Transverse colon (tissue), 4 donors: ENCODE measurements around the gene GPR107.

ENCODE experiments used
- EP300 ChIP-seq: sonication (generic); formaldehyde crosslinking; IDR thresholded peaks from one replicate; pipeline ENCODE4 v1.6.1; 2017; ENCODE audit warnings: antibody characterized with exemption, low read depth
- POLR2A ChIP-seq: fragments of 450-650 bp; IDR thresholded peaks from one replicate; pipeline ENCODE4 v1.6.1; 2016; ENCODE audit warnings: antibody characterized with exemption, mild to moderate bottlenecking, moderate library complexity
- POLR2AphosphoS5 ChIP-seq, 3 donors: sonication (generic); formaldehyde crosslinking; IDR thresholded peaks; one replicate each; pipeline ENCODE4 v1.6.1; 2016; ENCODE audit warnings: antibody characterized with exemption in 3 of 3
- TF ChIP-seq, protein P1 (sequence below), 5 experiments: fragments of 200-600 bp in 3 of 5; fragments of 450-650 bp in 2 of 5; sonication (generic) in 3 of 5; IDR thresholded peaks; 1 replicate in 2 of 5; 2 replicates in 3 of 5; pipeline ENCODE4 v1.5.1; 2016 to 2017; ENCODE audit warnings: antibody characterized with exemption in 5 of 5, inconsistent platforms in 3 of 5, mild to moderate bottlenecking in 2 of 5, moderate library complexity in 1 of 5

DNA sequence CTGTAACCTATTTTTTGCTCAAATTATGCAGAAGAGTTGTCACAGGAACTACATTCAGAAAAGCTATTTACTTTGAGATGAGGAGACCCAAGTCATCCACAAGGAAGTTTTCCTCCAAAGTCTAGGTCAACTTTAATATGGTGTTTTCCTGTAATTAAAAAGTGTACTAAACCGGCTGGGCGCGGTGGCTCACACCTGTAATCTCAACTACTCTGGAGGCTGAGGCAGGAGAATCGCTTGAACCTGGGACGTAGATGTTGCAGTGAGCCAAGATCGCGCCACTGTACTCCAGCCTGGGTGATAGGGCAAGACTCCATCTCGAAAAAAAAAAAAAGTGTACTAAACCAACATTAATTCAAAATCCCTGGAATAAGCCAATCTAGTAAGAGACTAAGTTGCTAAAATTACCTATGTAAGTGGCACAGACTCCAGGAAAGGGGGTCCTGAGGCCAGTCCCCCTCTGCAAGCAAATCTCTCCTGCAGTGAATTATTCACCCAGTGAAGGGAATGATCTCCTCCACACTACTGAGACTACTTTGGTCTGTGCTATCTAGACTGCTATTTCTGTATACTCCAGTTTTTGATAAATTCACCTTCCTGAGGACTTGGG is 49.7 kb upstream of the GPR107 start:
- TF ChIP-seq, protein P1, sequence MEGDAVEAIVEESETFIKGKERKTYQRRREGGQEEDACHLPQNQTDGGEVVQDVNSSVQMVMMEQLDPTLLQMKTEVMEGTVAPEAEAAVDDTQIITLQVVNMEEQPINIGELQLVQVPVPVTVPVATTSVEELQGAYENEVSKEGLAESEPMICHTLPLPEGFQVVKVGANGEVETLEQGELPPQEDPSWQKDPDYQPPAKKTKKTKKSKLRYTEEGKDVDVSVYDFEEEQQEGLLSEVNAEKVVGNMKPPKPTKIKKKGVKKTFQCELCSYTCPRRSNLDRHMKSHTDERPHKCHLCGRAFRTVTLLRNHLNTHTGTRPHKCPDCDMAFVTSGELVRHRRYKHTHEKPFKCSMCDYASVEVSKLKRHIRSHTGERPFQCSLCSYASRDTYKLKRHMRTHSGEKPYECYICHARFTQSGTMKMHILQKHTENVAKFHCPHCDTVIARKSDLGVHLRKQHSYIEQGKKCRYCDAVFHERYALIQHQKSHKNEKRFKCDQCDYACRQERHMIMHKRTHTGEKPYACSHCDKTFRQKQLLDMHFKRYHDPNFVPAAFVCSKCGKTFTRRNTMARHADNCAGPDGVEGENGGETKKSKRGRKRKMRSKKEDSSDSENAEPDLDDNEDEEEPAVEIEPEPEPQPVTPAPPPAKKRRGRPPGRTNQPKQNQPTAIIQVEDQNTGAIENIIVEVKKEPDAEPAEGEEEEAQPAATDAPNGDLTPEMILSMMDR (IDR thresholded peaks at IDR 0.05) = no peak
- TF ChIP-seq POLR2A (no peak), POLR2AphosphoS5 (IDR thresholded peaks at IDR 0.05) (no peak), EP300 (no peak)
